Tibial nerve (tissue), 4 donors: ENCODE measurements around the gene UBALD2. TPM values are rescaled to one million over a fixed set of nuclear protein-coding genes. Genes with fewer than 3 reads are reported as not detected.
"Not testable (repeated sequence)": the region's sequence is repeated elsewhere in the genome, so short reads cannot be mapped to it uniquely, and the experiment has no call there.

Experiments
- DNase-seq, 2 donors: peaks; one replicate each; pipeline ENCODE4 v3.0.0-alpha.2; 2019; ENCODE audit warnings: low spot score in 2 of 2
- H3K27ac ChIP-seq, 4 donors: fragments of 200-600 bp; sonication (generic) in 3 of 4; one replicate each; pipeline ENCODE4 v1.5.1; 2017 to 2019; ENCODE audit warnings: mild to moderate bottlenecking in 1 of 4
- H3K27me3 ChIP-seq, 2 donors: fragments of 200-600 bp; sonication (generic) in 1 of 2; one replicate each; pipeline versions ENCODE4 v1.5.1 to v1.6.0; 2017 to 2019
- H3K36me3 ChIP-seq, 3 donors: fragments of 200-600 bp; sonication (generic); one replicate each; pipeline ENCODE4 v1.5.1; 2018 to 2019
- H3K4me1 ChIP-seq, 4 donors: fragments of 200-600 bp; sonication (generic) in 3 of 4; one replicate each; pipeline ENCODE4 v1.5.1; 2017 to 2019
- H3K4me3 ChIP-seq, 4 donors: fragments of 200-600 bp; sonication (generic) in 3 of 4; one replicate each; pipeline ENCODE4 v1.5.1; 2017 to 2019; ENCODE audit warnings: mild to moderate bottlenecking in 1 of 4, moderate library complexity in 1 of 4
- H3K9me3 ChIP-seq, 4 donors: fragments of 200-600 bp; sonication (generic) in 3 of 4; one replicate each; pipeline ENCODE4 v1.5.1; 2017 to 2019
- EP300 ChIP-seq, 2 donors: sonication (generic); formaldehyde crosslinking; IDR thresholded peaks; one replicate each; pipeline ENCODE4 v1.6.1; 2017; ENCODE audit warnings: antibody characterized with exemption in 2 of 2, mild to moderate bottlenecking in 1 of 2
- POLR2A ChIP-seq, 2 donors: fragments of 450-650 bp; IDR thresholded peaks; one replicate each; pipeline ENCODE4 v1.6.1; 2017; ENCODE audit warnings: antibody characterized with exemption in 2 of 2, mild to moderate bottlenecking in 2 of 2, moderate library complexity in 2 of 2
- WGBS, 2 donors: methylation state at CpG; one replicate each; pipeline ENCODE4 v1.1.5; 2018; 5-methylcytosine and 5-hydroxymethylcytosine counted together
- total RNA-seq, 4 donors: library from RNA; depleted of rRNA; stranded (reverse); fragments of >200 nt; gene quantifications; one replicate each; pipeline ENCODE4 v1.1.0, GENCODE V29; 2016
- TF ChIP-seq, protein P1 (sequence below), 5 experiments: fragments of 200-600 bp in 3 of 5; fragments of 450-650 bp in 2 of 5; sonication (generic) in 3 of 5; IDR thresholded peaks; one replicate each; pipeline ENCODE4 v1.5.1; 2016 to 2019; ENCODE audit warnings: antibody characterized with exemption in 5 of 5, mild to moderate bottlenecking in 3 of 5, moderate library complexity in 2 of 5

UBALD2 gene
- total RNA-seq, 4 donors from 2014 or later = 12.7 to 26.9 (median 20.4) TPM

DNA sequence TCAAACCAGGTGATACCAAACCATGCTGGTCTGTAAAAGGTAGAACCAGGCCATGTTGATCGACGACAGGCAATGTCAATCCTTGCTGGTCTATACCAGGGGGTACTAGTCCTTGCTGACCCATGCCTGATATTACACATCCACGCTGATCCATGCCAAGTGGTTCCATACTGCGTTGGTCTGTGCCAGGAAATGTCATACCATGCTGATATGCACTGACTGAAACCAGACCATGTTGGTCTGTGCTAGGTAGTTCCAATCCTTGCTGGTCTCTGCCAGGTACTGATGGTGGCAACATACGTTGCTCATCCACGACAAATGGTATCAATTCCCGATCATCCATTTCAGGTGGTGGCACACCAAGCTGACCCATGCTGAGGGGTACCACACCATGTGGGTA lies 28.0 kb downstream of the UBALD2 start:
- no peak overlapping the region for H3K27ac ChIP-seq
- H3K4me3 ChIP-seq = no peak overlapping the region
- no peaks in the 10 kb centered on the region for H3K9me3 ChIP-seq
- H3K4me1 ChIP-seq = peaks cover 0 to 6% (median 0%) of the 10 kb centered on the region in 4 donors
- H3K27me3 ChIP-seq = no peaks in the 10 kb centered on the region
- 94% methylated on average over 6 to 7 of the region's 7 CpGs for WGBS, 2 donors
- TF ChIP-seq POLR2A (IDR thresholded peaks at IDR 0.05) (no peak), EP300 (IDR thresholded peaks at IDR 0.05) (no peak)
- TF ChIP-seq, protein P1, sequence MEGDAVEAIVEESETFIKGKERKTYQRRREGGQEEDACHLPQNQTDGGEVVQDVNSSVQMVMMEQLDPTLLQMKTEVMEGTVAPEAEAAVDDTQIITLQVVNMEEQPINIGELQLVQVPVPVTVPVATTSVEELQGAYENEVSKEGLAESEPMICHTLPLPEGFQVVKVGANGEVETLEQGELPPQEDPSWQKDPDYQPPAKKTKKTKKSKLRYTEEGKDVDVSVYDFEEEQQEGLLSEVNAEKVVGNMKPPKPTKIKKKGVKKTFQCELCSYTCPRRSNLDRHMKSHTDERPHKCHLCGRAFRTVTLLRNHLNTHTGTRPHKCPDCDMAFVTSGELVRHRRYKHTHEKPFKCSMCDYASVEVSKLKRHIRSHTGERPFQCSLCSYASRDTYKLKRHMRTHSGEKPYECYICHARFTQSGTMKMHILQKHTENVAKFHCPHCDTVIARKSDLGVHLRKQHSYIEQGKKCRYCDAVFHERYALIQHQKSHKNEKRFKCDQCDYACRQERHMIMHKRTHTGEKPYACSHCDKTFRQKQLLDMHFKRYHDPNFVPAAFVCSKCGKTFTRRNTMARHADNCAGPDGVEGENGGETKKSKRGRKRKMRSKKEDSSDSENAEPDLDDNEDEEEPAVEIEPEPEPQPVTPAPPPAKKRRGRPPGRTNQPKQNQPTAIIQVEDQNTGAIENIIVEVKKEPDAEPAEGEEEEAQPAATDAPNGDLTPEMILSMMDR (IDR thresholded peaks at IDR 0.05) = no peak
- H3K36me3 ChIP-seq = peaks cover 0 to 51% (median 0%) of the 10 kb centered on the region in 3 donors
- DNase-seq = no peak

DNA sequence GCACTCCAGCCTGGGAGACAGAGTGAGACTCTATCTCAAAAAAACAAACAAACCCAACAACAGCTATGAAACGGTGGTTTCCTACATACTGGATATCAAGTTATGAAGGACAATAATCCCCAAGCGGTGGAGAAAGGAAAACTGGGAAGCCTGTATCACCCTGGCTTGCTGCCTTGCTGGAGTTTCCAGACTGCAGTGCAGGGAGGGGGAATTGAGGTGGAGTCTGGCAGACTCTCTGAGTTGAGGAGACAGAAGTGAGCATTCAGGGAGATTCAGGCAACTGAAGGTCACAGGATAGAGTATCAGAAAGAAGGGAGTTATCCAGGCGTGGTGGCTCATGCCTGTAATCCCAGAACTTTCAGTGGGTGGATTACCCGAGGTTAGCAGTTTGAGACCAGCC lies 31.0 kb downstream of the UBALD2 start:
- DNase-seq = no peak
- no peak overlapping the region for H3K27ac ChIP-seq
- H3K4me1 ChIP-seq = peaks cover 0 to 6% (median 0%) of the 10 kb centered on the region in 4 donors
- TF ChIP-seq EP300 (IDR thresholded peaks at IDR 0.05) = no peak
- TF ChIP-seq POLR2A (IDR thresholded peaks at IDR 0.05) = no peak
- TF ChIP-seq, protein P1 (IDR thresholded peaks at IDR 0.05) = no peak
- no peaks in the 10 kb centered on the region for H3K27me3 ChIP-seq
- H3K9me3 ChIP-seq = no peaks in the 10 kb centered on the region
- WGBS, 2 donors = 39 to 43% methylated on average over 4 of the region's 4 CpGs
- no peak overlapping the region for H3K4me3 ChIP-seq
- peaks cover 0 to 29% (median 0%) of the 10 kb centered on the region in 3 donors for H3K36me3 ChIP-seq

DNA sequence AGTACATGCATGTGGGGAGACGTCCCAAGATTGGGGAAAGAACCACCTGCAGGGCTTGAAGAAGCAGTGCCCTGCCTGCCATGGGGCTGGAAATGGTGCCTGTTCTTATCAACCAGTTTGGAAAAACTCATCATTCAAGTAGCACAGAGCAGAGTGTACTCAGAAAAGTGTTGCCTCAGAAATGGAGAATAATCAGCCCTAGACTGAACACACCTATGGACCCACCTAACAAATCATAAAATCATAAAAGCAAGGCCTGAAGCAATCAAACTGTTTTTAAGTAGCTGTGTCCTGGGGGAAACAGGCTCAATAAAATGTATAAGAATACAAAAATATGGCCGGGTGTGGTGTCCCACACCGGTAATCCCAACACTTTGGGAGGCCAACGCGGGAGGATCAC lies 31.7 kb downstream of the UBALD2 start:
- peaks cover 0 to 6% (median 0%) of the 10 kb centered on the region in 4 donors for H3K4me1 ChIP-seq
- 93 to 98% methylated on average over 5 of the region's 5 CpGs for WGBS, 2 donors
- peaks cover 0 to 22% (median 0%) of the 10 kb centered on the region in 3 donors for H3K36me3 ChIP-seq
- no peaks in the 10 kb centered on the region for H3K27me3 ChIP-seq
- no peak for TF ChIP-seq EP300 (IDR thresholded peaks at IDR 0.05)
- TF ChIP-seq POLR2A (IDR thresholded peaks at IDR 0.05) = no peak
- TF ChIP-seq, protein P1 (IDR thresholded peaks at IDR 0.05) = no peak
- no peak overlapping the region for H3K27ac ChIP-seq
- DNase-seq = no peak
- H3K4me3 ChIP-seq = no peak overlapping the region
- no peaks in the 10 kb centered on the region for H3K9me3 ChIP-seq

DNA sequence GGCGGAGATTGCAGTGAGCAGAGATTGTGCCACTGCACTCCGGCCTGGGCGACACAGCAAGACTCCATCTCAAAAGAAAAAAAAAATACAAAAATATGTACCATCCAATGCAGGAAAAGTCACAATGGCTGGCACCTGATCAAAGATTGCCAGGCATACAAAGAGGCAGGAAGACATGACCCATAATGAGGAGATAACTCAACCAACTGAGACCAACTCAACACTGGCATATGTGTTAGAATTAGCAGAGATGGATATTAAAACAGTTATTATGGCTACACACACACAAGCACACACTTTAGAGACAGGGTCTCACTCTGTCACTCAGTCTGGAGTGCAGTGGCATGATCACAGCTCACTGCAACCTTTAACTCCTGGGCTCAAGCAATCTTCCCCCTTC lies 32.3 kb downstream of the UBALD2 start:
- Histone ChIP-seq H3K27ac (no peak overlapping the region), H3K9me3 (no peaks in the 10 kb centered on the region), H3K4me1 (peaks cover 0 to 6% (median 0%) of the 10 kb centered on the region in 4 donors), H3K27me3 (no peaks in the 10 kb centered on the region), H3K36me3 (peaks cover 0 to 17% (median 0%) of the 10 kb centered on the region in 3 donors), H3K4me3 (no peak overlapping the region)
- DNase-seq = no peak
- TF ChIP-seq, protein P1 (IDR thresholded peaks at IDR 0.05) = no peak
- no peak for TF ChIP-seq POLR2A (IDR thresholded peaks at IDR 0.05)
- TF ChIP-seq EP300 (IDR thresholded peaks at IDR 0.05) = no peak
- 93 to 95% methylated on average over 3 of the region's 3 CpGs for WGBS, 2 donors

DNA sequence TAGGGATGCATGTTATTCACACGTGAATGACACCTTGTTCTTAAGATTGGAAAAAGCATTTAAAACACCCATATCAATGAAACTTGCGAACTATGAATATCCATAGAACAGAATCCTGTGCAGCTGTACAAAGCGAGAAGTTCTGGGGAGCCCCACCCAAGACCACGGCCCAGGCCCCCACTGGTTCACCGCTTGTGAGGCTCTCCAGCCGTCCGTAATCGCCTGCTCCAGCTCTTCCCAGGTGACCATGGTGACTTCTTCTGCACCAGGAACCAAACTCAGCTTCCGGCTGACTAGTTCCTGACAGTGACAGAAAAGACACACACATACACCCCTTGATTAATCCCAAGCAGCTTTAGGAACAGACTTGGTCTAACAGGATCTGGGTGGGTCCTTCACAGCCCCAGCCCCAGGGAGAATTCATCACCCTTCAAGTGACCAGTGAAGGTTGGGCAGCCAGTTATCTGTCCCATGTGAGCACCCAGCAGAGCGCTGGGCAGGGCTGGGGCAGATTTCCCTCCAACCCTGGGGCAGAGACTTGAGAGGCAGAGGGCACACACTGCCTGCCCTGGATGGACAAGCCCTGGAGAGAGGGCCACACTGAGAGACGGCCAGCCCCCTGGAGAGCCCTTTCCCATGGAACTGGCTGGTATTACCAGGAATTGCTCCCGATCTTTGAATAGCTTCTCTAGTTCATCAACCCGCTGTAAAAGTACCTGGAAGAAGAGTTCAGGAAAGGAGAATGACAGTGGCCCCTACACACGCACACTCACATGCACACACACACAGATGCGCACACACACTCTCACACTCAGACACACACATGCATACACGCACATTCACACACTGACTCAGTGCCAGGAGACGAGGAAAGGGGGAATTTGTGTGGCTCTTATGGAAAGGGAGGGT lies 39.3 kb downstream of the UBALD2 start:
- WGBS, 2 donors = 79% methylated on average over 17 of the region's 17 CpGs
- Histone ChIP-seq H3K27me3 (no peaks in the 10 kb centered on the region), H3K27ac (no peak overlapping the region), H3K9me3 (no peaks in the 10 kb centered on the region), H3K4me1 (no peaks in the 10 kb centered on the region), H3K4me3 (no peak overlapping the region), H3K36me3 (peaks cover 0 to 32% (median 0%) of the 10 kb centered on the region in 3 donors)
- no peak for TF ChIP-seq POLR2A (IDR thresholded peaks at IDR 0.05)
- no peak for TF ChIP-seq EP300 (IDR thresholded peaks at IDR 0.05)
- TF ChIP-seq, protein P1 (IDR thresholded peaks at IDR 0.05) = no peak
- DNase-seq = no peak

DNA sequence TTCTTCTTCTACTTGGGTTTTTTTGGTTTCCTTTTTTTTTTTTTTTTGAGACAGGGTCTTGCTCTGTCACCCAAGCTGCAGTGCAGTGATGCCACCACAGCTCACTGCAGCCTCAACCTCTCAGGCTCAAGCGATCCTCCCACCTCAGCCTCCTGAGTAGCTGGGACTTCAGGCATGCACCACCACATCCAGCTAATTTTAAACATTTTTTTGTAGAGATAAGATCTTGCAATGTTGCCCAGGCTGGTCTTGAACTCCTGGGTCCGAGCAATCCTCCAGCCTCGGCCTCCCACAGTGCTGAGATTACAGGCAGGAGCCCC lies 39.9 kb downstream of the UBALD2 start:
- WGBS, 2 donors = 94 to 96% methylated on average over 3 of the region's 3 CpGs
- not testable (repeated sequence) for H3K4me3 ChIP-seq, H3K27ac ChIP-seq, H3K27me3 ChIP-seq, H3K4me1 ChIP-seq, H3K9me3 ChIP-seq, DNase-seq
- H3K36me3 ChIP-seq = peaks cover 0 to 38% (median 0%) of the 10 kb centered on the region in 3 donors
